PC-9 (cell line): ENCODE results near the gene RBM48. TPM values are rescaled to one million over a fixed set of nuclear protein-coding genes. Genes with fewer than 3 reads are reported as not detected.
"Not testable (repeated sequence)": the region's sequence is repeated elsewhere in the genome, so short reads cannot be mapped to it uniquely, and the experiment has no call there.

Experiments used
- BruUV-seq: library from RNA; stranded (reverse); fragments of 400-500 nt; replicated peaks from 2 replicates; lab custom pipeline; 2021; lab: Mats Ljungman, UMichigan
- CTCF ChIA-PET: fragments of 300-600 bp; sonication (Branson Sonifier 250); formaldehyde crosslinking; loops from one replicate; lab custom pipeline; 2022; ENCODE audit warnings: antibody characterized with exemption; lab: Charles Lee
- POLR2A ChIA-PET: fragments of 300-600 bp; sonication (Branson Sonifier 250); formaldehyde crosslinking; loops from one replicate; lab custom pipeline; 2022; ENCODE audit warnings: antibody characterized with exemption; ENCODE audit not compliant: unreplicated experiment; lab: Charles Lee
- DNase-seq, 2 experiments: peaks; one replicate each; pipeline versions ENCODE4 v3.0.0 to v3.0.0-alpha.2; 2015 to 2022; ENCODE audit warnings: mixed read lengths in 1 of 2
- H2AFZ ChIP-seq: fragments of 200-600 bp; sonication (generic); 2 replicates; pipeline ENCODE4 v1.8.1; 2017; ENCODE audit warnings: antibody characterized with exemption
- H3F3A ChIP-seq: fragments of 200-600 bp; sonication (generic); 2 replicates; pipeline ENCODE4 v1.8.1; 2017; ENCODE audit warnings: antibody characterized with exemption, mild to moderate bottlenecking, low read depth; ENCODE audit not compliant: insufficient read depth
- H3K27ac ChIP-seq: fragments of 200-600 bp; sonication (generic); 2 replicates; pipeline ENCODE4 v1.6.1; 2016; ENCODE audit warnings: mixed run types
- H3K27me3 ChIP-seq: fragments of 200-600 bp; sonication (generic); 2 replicates; pipeline ENCODE4 v1.6.1; 2016; ENCODE audit warnings: low read depth, mixed run types; ENCODE audit not compliant: insufficient read depth
- H3K36me3 ChIP-seq: fragments of 200-600 bp; sonication (generic); 2 replicates; pipeline ENCODE4 v1.6.1; 2016; ENCODE audit warnings: low read depth, mixed run types
- H3K4me1 ChIP-seq: fragments of 200-600 bp; sonication (generic); replicated peaks from 2 replicates; pipeline ENCODE4 v1.6.1; 2016; ENCODE audit warnings: mixed run types; ENCODE audit not compliant: insufficient read depth
- H3K4me2 ChIP-seq: fragments of 200-600 bp; sonication (generic); 2 replicates; pipeline ENCODE4 v1.6.1; 2017; ENCODE audit warnings: mixed run types
- H3K4me3 ChIP-seq: fragments of 200-600 bp; sonication (generic); 2 replicates; pipeline ENCODE4 v1.6.1; 2016; ENCODE audit warnings: mixed run types
- H3K79me2 ChIP-seq: fragments of 200-600 bp; sonication (generic); 2 replicates; pipeline ENCODE4 v1.6.1; 2017; ENCODE audit warnings: low read depth, mixed run types
- H3K9me2 ChIP-seq: fragments of 200-600 bp; sonication (generic); 2 replicates; pipeline ENCODE4 v1.8.1; 2017; ENCODE audit warnings: mild to moderate bottlenecking; ENCODE audit not compliant: insufficient read depth
- H3K9me3 ChIP-seq: fragments of 200-600 bp; sonication (generic); 2 replicates; pipeline ENCODE4 v1.8.1; 2016; ENCODE audit warnings: low read depth; ENCODE audit not compliant: insufficient read depth
- H4K20me1 ChIP-seq: fragments of 200-600 bp; sonication (generic); 2 replicates; pipeline ENCODE4 v1.8.1; 2017; ENCODE audit not compliant: insufficient read depth
- CTCF ChIP-seq: fragments of 200-600 bp; sonication (generic); conservative IDR thresholded peaks from 2 replicates; pipeline ENCODE4 v1.6.1; 2017; ENCODE audit warnings: mixed run types, antibody characterized with exemption, mild to moderate bottlenecking, moderate library complexity
- EZH2 ChIP-seq: fragments of 200-600 bp; sonication (generic); IDR thresholded peaks from 2 replicates; pipeline ENCODE4 v1.8.0; 2017; ENCODE audit warnings: antibody characterized with exemption, low read depth
- intact Hi-C: fragments of 100-400 bp; cut with micrococcal nuclease; formaldehyde crosslinking; loops from one replicate; pipeline ENCODE4 v1.10.0; 2022; ENCODE audit not compliant: unreplicated experiment
- total RNA-seq: library from RNA; stranded (reverse); gene quantifications from 2 replicates; pipeline ENCODE4 v1.2.3, GENCODE V29; 2021

RBM48 gene
- total RNA-seq, 1 experiment from 2014 or later = 11.5 TPM

GRCh38 chr7:92528958-92529264 lies 316 bp downstream of the RBM48 start:
- no peaks in the 10 kb centered on the region for H3K27me3 ChIP-seq
- H4K20me1 ChIP-seq = no peaks in the 10 kb centered on the region; the same call in 1 of the 2 replicates
- peak overlapping the region; percentile 95 for H3K4me3 ChIP-seq
- TSS peak; percentile 54 for BruUV-seq
- intact Hi-C loops = loop anchor here (1.0 to 5.0 kb wide), 6 partner anchors 67 to 703 kb away; partner anchors contain the start of genes GATAD1, MTERF1 and VPS50
- peak overlapping the region; percentile 85 for H2AFZ ChIP-seq
- H3K9me3 ChIP-seq = no peaks in the 10 kb centered on the region
- 0 out of 2 replicates have a peak, but pooled peaks cover 8% of the 10 kb centered on the region for H3F3A ChIP-seq
- CTCF ChIA-PET = interaction anchor here (0.5 to 1.0 kb wide), 17 partner anchors 23 to 1008 kb away, joined by 3 to 18 read pairs (median 4); partner anchors contain the start of genes FAM133B, GATAD1 and VPS50
- POLR2A ChIA-PET = interaction anchor here (0.5 to 1.0 kb wide), 12 partner anchors 10 to 1434 kb away, joined by 3 to 12 read pairs (median 5); partner anchors contain the start of gene FAM133B
- peaks cover 18% of the 10 kb centered on the region for H3K4me1 ChIP-seq
- no peak for TF ChIP-seq CTCF
- TF ChIP-seq EZH2 = no peak
- H3K27ac ChIP-seq = peak overlapping the region; percentile 52
- H3K79me2 ChIP-seq = peaks cover 57% of the 10 kb centered on the region
- H3K36me3 ChIP-seq = peaks cover 30% of the 10 kb centered on the region
- peak overlapping the region; percentile 89 for H3K4me2 ChIP-seq
- no peaks in the 10 kb centered on the region for H3K9me2 ChIP-seq
- no peak for DNase-seq

- CTCF ChIA-PET = no interaction called here
These were observed 6.0 kb downstream of the RBM48 start for GRCh38 chr7:92534572-92534971.

GRCh38 chr7:92543542-92543941 lies 14.9 kb downstream of the RBM48 start:
- intact Hi-C loops, H3K9me3 ChIP-seq, H3K9me2 ChIP-seq, H3K79me2 ChIP-seq, POLR2A ChIA-PET, H3F3A ChIP-seq, H3K4me3 ChIP-seq, H3K36me3 ChIP-seq, H2AFZ ChIP-seq, H4K20me1 ChIP-seq, BruUV-seq, H3K4me2 ChIP-seq, H3K4me1 ChIP-seq, H3K27me3 ChIP-seq, H3K27ac ChIP-seq, DNase-seq: not testable (repeated sequence)
- CTCF ChIA-PET = interaction anchor here (0.6 kb wide), 1 partner anchor 364 kb away, joined by 3 read pairs; no protein-coding TSS in a partner anchor

More at GRCh38 chr7:92534572-92534971, 6.0 kb downstream of the RBM48 start:
- H3K4me2 ChIP-seq = no peak overlapping the region
- H3K79me2 ChIP-seq = peaks cover 13% of the 10 kb centered on the region
- no peak for DNase-seq
- no peak overlapping the region for H3K4me3 ChIP-seq
- no peaks in the 10 kb centered on the region for H3K27me3 ChIP-seq
- H3K27ac ChIP-seq = no peak overlapping the region
- intact Hi-C loops = no loop called here
- no peak for TF ChIP-seq CTCF
- TF ChIP-seq EZH2 = no peak
- no peaks in the 10 kb centered on the region for H3F3A ChIP-seq
- H2AFZ ChIP-seq = no peak overlapping the region
- H3K9me3 ChIP-seq = no peaks in the 10 kb centered on the region
- POLR2A ChIA-PET = no interaction called here
- H3K4me1 ChIP-seq = peaks cover 3% of the 10 kb centered on the region
- peaks cover 50% of the 10 kb centered on the region for H3K36me3 ChIP-seq
- no peaks in the 10 kb centered on the region; the same call in 1 of the 2 replicates for H4K20me1 ChIP-seq
- no TSS peak for BruUV-seq
- H3K9me2 ChIP-seq = no peaks in the 10 kb centered on the region

GRCh38 chr7:92545116-92545515 lies 16.5 kb downstream of the RBM48 start:
- intact Hi-C loops, H3K27me3 ChIP-seq, H3K27ac ChIP-seq, H3K9me2 ChIP-seq, H3K4me2 ChIP-seq, H3K79me2 ChIP-seq, BruUV-seq, H3F3A ChIP-seq, DNase-seq, H3K4me1 ChIP-seq, POLR2A ChIA-PET, H2AFZ ChIP-seq, H3K4me3 ChIP-seq, H3K9me3 ChIP-seq, H3K36me3 ChIP-seq, CTCF ChIA-PET, H4K20me1 ChIP-seq: not testable (repeated sequence)
